ENCODE data around the gene AKAP6. TPM values are rescaled to one million over a fixed set of nuclear protein-coding genes. Genes with fewer than 3 reads are reported as not detected.
"Not testable (repeated sequence)": the region's sequence is repeated elsewhere in the genome, so short reads cannot be mapped to it uniquely, and the experiment has no call there.

AKAP6 gene
- polyA plus RNA-seq, 1 donor: 67.7 TPM

DNA sequence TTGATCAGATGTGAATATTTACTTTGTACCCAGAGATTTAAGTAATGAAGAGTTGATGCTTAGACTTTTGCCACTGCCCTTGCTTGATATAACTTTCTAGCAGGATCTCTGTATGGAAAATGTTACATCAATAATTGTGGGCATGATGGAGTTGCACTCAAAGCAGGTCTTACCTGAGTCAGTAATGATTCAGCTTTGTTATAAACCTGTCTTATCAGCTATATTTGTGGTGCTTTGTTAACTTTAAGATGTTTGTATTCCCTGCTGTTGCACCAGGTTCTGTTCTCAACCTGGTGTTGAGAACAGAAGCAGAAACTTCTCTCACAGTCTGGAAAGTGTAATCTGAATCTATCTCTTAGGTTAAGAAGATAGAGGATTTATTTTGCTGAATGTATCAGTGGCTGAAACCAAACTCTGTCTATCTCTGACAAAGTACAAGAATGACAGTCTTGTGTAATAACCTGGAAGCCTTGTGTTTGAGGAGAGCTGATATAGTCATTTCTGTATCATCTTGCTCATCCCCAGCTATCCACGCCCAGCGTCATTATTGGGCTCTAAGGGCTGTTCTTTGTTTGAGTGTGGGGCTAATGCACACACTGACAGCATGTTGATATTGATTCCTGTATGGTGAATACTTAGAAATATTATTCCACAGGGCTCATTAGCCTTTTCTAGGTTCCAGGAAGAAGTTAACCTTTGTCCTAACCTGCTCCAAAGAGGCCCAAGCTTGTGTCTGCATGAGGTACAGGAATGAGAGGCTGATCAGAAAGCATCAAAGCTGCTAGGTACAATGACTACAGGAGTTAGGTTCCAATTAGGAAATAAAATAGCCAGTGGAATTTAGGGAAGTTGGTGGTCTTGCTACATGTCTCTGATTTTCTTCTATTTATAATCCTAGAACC is 3.6 kb downstream of the AKAP6 start:
- DNase-seq: no peak

DNA sequence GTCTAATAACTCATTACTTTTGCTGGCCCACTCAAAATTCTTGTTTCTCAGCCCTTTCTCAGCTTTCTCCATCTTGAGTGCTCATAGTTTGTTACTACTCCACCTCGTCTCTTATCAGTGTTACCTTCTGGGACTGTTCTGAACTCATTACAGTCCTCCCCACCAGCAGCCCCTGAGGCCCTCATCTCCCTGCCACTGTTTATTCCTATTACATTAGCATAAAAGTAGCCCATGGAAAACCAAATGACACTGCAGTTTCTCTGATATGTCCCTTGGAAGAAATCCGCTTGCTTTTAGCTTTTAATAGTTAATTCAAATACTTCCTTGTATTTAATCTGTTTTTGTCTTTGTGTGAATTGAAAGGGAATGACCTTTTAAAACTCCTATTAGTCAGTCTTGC is 7.6 kb downstream of the AKAP6 start:
- no peak for DNase-seq

DNA sequence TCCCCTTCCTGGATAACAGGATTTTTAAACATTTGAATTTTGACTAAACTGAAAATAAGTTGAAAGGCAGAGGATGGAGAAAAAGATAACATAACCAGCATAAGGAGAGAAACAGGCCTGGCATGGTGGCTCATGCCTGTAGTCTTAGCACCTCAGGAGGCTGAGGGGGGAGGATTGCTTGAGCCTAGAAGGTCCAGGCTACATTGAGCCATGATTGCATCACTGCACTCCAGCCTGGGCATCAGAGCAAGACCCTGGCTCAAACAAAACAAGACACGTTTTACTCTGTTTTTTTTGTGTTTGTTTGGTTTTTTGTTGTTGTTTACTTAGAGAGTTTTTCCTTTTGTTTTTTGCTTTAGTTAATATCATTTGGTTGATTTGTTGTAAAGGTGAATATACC is 8.7 kb downstream of the AKAP6 start:
- DNase-seq: no peak

DNA sequence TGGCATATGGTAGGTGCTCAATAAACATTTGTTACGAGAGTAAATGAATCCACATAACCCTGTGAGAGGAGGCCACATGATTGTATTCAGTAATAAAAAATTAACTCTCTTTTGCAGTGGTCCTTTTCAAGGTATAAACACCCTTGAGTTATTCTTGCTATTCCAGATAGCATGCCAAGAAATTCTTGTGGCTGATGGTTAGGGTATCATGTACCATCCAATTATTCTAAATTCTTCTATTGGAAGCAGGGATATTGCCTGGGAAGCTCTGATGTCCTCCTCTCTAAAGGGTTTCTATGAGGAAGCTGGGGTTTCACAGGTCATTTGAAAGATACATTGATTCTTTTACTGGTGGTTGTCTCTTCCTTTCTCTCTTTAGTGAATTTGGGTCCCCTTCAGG is 10.1 kb downstream of the AKAP6 start:
- DNase-seq: no peak

DNA sequence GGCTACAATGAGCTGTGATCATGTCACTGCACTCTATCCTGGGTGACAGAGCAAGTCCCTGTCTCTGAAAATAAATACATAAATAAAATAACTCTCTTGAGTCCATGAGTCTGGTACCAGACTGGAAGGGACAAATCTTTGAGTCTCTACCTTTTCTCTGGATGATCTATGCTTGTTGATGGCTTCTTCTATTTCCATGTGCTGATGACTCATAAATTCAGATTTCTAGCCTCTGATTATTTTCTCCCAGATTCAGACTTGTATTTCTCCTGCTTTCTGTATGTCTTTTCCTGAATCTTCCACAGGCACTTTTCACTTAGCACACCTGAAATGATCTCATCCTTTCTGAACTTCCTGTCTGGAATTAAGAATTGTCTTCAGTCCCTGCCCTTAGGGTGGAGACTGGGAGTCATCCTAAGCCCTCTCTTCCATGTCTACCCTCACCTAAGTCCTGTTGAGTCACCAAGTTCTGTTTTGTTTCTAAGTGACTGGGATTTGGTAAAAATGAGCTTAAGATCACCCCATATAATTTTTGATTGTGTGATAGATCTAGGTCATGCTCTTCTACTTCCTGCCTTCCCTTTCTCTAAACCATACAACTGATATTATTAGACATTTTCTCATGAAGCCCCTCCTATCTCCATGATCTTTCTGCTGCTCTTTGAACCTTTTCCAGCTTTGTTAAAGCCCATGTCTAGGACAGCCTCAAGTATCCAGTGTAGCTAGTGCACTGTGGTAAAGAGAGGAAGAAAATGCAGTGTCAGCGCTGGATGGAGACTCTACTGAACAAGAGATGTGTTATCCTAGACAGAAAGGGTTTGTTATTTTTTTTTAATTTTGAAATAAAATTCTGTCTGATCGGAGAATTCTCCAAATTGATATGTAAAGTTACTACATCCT is 13.1 kb downstream of the AKAP6 start:
- no peak for DNase-seq

DNA sequence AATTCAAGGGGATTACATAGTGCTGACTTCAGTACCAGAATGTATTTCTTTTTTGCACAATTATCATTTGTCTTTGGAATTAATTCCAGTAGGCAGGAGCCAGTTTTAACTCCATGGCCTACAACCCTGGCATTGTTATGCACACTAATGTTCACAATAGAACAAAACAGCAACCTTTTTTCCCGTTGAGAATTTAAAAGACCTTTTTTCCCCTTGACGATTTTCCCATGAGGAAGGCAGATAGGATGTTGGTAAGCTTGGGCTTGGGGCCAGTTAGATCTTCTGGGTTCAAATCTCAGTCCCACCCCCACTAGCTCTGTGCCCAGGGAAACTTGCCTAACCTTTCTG is 13.7 kb downstream of the AKAP6 start:
- no peak for DNase-seq

DNA sequence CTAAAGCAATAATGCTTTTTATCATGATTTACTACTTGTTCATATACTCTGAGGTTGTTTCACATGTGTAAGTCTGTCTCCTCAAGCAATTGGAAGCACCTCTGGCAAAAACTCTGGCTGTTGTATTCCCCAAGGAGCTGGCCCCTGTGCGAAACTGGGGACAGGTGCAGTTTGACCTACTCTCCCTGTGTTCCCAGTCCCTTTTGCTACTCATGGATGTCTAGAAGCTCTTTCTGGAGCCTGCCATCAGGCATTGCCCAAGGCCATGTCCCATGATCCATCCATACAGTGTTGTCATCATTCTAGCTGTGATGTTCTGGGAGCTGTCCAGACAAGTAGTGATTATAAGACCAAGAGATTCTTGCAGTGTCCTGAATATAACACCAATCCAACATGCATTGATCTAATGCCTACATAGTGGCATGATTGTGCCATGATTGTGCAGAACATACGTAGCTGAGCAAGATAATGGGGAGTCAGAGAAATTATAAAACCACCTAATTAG is 14.9 kb downstream of the AKAP6 start:
- DNase-seq: no peak

DNA sequence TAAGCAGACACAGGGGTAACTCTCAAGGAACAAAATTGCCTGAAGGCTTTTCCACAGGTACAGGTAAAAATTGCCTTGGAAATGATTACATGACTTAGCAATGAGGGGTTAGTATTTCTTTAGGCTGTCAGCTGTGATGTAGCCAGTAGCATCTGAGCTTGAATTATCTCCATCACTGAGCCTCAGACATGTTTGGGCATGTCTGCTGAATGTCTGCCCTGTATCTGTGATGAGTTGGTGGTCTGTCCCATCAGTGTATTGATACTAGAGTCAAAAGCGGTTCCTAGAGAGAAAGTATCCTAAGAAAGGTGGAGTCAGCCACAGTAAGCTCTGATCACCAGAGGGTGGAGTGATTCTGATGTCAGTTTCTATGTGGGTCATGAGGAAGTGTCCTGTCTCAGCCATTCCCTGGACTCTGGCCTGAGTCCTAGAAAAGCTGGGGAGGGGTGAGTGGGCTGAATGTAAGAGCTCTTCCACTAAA is 16.3 kb downstream of the AKAP6 start:
- no peak for DNase-seq

DNA sequence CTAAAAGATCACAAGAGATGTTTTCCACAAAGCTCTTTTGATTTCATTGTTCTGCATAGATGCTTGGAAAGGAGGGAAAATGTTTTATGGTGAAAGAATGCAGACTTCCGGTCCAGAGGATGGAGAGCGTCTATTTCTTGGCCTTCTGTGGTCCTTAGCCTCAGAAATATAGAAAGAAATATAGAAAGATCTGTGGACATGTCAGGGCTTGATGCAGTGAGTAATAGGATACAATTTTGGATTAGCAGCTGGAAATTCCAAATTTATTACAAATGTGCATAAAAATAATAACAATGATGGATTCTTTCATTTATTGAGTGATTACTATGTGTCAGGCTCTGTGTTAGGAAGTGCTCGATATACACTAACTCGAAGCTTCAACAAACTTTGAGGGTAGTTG is 20.2 kb downstream of the AKAP6 start:
- DNase-seq: no peak

DNA sequence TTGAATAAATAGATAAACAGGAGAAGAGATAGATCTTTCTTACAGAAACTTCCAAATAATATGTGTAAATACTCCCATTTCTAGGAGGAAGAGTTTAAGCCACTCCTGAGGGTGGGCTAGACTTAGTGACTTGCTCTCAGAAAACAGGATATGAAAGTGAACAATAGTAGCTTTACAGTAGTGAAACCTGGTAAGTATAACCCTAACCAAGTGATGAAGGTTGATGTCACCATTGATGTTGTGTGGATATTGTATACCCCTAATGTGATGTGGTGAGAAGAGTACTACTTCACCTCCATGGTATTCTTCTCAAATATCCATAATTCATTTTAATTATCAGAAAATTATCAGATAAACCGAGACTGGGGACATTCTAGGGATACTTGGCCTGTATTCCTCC is 20.9 kb downstream of the AKAP6 start:
- DNase-seq: no peak

DNA sequence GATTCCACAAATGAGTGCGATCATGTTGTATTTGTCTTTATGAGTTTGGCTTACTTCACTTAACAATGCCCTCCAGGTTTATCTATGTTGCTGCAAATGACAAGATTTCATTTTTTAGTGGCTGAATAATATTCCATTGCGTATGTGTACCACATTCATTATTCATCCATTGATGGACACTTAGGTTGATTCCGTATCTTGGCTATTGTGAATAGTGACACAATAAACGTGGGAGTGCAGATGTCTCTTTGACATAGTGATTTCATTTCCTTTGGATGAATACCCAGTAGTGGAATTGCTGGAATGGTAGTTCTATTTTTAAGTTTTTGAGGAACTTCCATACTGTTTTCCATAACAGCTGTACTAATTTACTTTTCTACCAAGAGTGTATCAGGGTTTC is 23.5 kb downstream of the AKAP6 start:
- DNase-seq: no peak

DNA sequence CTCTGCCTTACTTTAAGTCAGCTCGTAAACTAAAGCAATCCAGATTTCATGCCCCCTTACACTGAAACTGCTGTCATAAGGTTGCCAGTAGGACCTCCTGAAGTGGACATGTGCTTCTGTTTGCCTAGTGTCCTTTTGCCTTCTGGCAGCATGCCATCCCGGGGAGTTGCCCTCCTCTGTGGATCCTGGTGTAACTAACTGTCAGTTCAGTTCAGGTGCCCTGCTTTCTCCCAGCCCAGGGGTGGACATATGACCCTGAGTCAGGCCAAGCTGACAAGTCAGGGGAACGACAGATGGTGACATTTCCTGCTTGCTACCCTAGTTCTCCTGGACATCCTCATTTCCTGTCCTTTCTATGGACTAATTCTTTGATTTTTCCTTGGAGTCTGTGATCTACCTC is 25.6 kb downstream of the AKAP6 start:
- no peak for DNase-seq

DNA sequence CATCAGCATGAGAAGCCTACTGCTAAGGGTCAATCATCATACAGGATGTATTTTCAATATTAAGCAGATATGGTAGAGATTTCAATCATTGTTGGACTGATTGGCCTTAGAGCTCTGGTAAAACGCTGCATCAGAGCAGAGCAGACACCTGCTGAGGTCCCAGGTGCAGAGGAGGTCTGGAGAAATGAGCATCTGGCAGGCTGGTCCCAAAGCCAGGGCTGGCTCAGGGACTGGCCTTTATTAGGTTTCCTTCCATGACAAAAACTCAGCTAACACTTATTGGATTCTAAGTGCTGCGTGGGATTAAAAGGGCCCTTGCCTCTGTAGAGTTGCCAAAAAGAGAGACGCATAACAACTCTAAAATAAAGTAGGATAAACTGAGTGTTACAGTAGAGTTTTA is 29.7 kb downstream of the AKAP6 start:
- no peak for DNase-seq

DNA sequence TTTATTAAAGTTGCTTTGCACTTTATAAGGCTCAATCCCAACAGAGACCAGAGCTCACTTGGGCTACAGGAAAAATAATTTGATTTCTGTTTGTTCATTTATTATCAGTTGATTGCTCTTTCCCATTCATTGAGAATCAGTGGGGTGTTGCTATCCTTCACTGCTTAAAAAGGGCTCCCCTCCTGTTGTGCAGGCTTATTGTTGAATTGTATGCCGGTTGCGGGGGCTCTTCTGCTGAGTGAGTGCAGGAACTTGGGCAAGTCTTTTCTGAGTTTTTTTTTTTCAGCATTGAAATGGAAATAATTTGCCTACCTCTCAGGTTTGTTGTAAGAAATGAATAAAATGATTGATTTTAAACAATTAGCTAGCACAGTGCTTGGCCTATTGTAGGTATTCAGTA is 32.6 kb downstream of the AKAP6 start:
- no peak for DNase-seq

DNA sequence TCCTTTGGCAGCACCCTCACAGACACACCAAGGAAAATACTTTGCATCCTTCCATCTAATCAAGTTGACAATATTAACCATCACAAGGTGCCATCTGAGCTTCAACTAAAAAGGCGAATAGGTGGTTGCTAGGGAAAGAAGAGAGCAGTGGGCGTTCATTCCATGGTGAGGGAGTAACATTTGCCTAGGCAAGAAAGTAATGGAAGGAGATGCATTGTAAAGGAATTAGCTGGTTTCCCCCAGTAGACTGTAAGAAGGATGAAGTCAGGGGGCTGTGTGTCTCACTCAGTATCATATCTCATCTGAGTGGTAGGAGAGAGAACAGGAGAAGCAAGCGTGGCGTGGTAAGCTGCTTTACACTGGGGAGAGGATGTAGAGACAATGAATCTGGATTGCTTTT is 34.7 kb downstream of the AKAP6 start:
- no peak for DNase-seq

DNA sequence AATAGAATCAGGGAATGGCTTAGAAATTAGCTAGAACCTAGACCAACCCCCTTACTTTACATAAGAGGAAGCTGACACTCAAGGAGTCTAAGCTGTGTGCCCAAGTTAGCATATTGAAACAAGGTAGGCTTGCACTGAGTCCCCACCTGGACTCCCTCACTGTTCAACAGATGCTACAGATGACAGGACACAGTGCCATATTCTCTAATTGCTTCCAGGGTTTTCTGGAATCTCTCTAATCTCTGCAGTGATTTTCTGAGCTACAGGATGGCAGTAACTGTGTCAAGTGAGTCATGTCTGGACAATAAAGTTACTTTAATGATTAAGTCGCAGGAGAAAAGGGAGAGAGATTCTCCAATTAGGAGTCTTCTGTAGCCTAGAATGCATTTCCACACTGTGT is 35.8 kb downstream of the AKAP6 start:
- no peak for DNase-seq

DNA sequence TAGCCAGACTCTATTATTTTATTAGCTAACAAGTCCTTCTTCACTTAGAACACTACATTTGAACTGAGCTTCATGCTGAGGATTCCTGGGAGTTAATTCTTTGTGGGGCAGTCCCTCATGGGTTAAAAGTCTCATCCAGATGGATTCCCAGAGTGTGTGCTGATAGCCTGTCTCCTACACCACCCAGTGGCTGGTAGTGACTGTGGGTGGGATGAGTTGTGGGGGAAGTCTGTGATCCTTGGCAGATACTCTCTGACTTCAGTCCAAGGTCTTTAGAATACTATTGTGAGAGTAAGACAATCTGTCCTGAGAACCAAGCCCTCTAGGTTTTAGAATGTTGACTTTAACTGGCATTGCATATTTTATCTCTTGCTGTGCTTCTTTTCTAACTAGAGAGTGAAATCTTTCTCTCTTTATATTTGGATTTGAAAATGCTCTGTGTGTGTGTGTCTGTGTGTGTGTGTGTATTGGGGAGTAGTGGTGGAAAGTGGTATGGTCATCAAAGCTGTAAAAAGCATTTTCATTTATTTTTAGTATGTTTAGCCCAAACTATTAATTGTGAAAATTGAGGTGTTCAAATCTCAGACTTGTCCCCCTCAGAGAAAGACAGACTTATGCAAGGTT is 37.3 kb downstream of the AKAP6 start:
- DNase-seq: no peak

DNA sequence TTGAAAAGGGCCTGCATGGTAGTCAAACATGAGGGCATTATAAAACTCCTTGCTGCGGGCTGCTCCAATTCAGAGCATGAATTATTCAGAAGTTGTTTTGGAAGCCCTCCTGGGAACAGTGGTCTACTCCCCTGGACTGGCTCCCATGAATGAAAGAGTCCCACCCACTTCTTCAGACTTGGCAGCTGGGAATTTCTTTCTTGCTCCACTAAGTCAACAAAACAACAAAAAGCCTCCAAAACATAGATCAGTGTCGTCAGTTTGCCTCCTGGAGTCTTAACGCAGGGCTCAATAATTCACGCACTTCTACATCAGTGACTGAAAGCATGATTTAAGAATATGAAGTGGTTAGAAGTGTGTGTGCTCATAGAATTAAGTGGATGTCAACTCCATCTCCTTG is 37.9 kb downstream of the AKAP6 start:
- no peak for DNase-seq

DNA sequence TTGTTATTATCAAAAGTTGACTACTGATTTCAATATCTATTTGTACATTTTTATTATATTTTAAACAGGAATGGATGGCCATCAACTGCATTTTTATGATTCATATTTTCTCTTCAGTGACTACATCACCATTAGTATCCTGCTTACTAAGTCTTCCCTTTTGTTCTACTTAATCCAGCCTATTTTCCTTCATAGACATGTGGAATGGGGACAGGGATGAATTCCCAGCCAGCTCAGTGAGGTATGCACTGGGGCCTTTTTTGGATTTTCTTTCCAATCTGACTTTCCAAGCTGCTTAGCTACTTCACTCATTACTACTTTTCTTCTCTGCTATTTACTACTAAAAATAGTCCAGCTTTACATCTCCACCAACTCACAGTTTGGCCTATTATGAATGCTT is 38.4 kb downstream of the AKAP6 start:
- no peak for DNase-seq

DNA sequence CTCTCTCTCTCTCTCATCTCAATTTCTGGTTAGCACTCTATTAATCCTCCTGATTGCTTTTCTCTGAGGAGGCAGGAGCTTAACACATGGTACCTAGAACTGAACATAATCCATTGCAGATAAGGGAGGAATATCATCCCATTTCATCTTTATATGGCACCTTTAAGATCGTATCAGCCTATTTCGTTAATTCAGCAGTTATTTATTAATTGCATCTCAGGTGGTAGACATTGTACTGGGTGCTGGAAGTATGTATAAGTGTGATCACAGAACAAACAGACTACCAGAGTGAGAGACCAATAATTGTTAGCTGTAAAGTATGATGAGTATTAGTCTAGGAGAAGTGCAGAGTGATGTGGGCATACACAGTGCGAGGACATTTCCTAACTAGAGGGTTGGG is 39.0 kb downstream of the AKAP6 start:
- no peak for DNase-seq

DNA sequence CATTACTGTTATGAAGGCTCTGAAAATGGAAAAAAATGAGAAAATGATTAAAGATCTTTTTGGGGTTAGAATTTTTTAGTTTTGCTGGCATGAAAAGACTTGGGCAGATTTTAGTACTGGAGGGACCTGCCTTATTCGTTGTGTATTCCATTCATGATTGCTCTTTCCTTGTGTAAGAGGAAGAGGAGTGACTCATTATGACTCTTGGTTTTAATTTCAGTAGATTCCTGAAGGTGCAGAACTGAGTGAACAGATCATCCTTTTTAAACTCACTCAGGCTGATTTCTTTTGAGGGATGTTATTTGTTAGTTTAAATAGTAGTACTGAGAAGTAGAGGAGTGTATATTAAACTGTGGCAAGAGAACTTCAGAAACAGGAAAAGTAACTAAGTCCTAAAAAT is 41.6 kb downstream of the AKAP6 start:
- DNase-seq: no peak

DNA sequence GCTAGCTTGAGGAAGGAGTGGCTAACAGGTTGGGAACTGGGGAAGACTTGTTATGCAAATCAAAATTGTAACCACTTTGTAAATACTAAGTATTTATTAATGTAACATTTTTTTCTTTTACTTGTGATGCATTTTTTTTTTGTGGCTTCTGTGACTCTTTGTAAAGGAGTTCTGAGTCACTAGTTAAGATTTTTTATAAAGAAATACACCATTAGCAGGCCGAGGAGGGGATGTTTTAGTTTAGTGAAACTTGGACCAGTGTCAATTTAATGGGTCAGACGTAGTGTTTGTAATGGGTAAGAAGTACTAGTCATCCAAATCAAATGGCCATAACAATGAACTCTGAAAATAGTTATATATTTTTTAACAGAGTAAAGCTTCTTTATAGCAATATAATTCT is 43.1 kb downstream of the AKAP6 start:
- no peak for DNase-seq

DNA sequence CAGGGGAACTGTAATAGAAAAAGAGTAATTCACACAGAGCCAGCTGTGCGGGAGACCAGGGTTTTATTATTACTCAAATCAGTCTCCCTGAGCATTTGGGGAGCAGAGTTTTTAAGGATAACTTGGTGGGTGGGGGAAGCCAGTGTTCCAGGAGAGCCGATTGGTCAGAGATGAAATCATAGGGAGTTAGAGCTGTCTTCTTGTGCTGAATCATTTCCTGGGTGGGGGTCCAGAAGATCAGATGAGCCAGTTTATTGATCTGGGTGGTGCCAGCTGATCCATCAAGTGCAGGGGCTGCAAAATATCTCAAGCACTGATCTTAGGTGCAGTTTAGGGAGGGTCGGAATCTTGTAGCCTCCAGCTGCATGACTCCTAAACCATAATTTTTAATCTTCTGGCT is 44.1 kb downstream of the AKAP6 start:
- DNase-seq: not testable (repeated sequence)

Measured in hindlimb muscle (tissue), 1 donor.